GM23338 (cell line): ENCODE results near the gene REEP6. TPM values are rescaled to one million over a fixed set of nuclear protein-coding genes. Genes with fewer than 3 reads are reported as not detected.

Experiments
- ATAC-seq: fragments of 200-7000 bp; cut with Tn5 transposase; 3 replicates; pipeline ENCODE4 v1.9.1; 2020
- DNase-seq: peaks from one replicate; pipeline ENCODE4 v3.0.0-alpha.2; 2015; ENCODE audit warnings: low spot score
- H2AFZ ChIP-seq: fragments of 200-600 bp; sonication (generic); 2 replicates; pipeline ENCODE4 v1.8.0; 2016; ENCODE audit warnings: antibody characterized with exemption, mild to moderate bottlenecking, moderate library complexity
- H3F3A ChIP-seq: fragments of 200-600 bp; sonication (generic); replicated peaks from 2 replicates; pipeline ENCODE4 v1.8.0; 2017; ENCODE audit warnings: antibody characterized with exemption, mixed run types, low read depth
- H3K27ac ChIP-seq: fragments of 200-600 bp; sonication (generic); 2 replicates; pipeline ENCODE4 v1.6.1; 2016; ENCODE audit warnings: low read depth
- H3K27me3 ChIP-seq: fragments of 200-600 bp; sonication (generic); 2 replicates; pipeline ENCODE4 v1.8.0; 2016; ENCODE audit warnings: mild to moderate bottlenecking, mixed run types, moderate library complexity; ENCODE audit not compliant: insufficient read depth
- H3K36me3 ChIP-seq: fragments of 200-600 bp; sonication (generic); 2 replicates; pipeline ENCODE4 v1.8.0; 2016; ENCODE audit warnings: mild to moderate bottlenecking; ENCODE audit not compliant: insufficient read depth
- H3K4me1 ChIP-seq: fragments of 200-600 bp; sonication (generic); 2 replicates; pipeline ENCODE4 v1.8.0; 2016; ENCODE audit warnings: mild to moderate bottlenecking, moderate library complexity; ENCODE audit not compliant: insufficient read depth
- H3K4me2 ChIP-seq: fragments of 200-600 bp; sonication (generic); 2 replicates; pipeline ENCODE4 v1.7.1; 2017; ENCODE audit warnings: mixed run types
- H3K4me3 ChIP-seq: fragments of 200-600 bp; sonication (generic); 2 replicates; pipeline ENCODE4 v1.6.1; 2016; ENCODE audit warnings: mixed run types
- H3K79me2 ChIP-seq: fragments of 200-600 bp; sonication (generic); replicated peaks from 2 replicates; pipeline ENCODE4 v1.8.0; 2017; ENCODE audit warnings: mild to moderate bottlenecking; ENCODE audit not compliant: insufficient read depth
- H3K9me2 ChIP-seq: fragments of 200-600 bp; sonication (generic); 2 replicates; pipeline ENCODE4 v1.8.0; 2017; ENCODE audit not compliant: insufficient read depth
- H4K20me1 ChIP-seq: fragments of 200-600 bp; sonication (generic); replicated peaks from 2 replicates; pipeline ENCODE4 v1.8.0; 2017; ENCODE audit warnings: mild to moderate bottlenecking; ENCODE audit not compliant: insufficient read depth
- H3K27ac Mint-ChIP-seq: 2 replicates; pipeline ENCODE4 v1.8.0; 2020; ENCODE audit warnings: inconsistent platforms, mild to moderate bottlenecking, moderate library complexity, mixed read lengths
- H3K27me3 Mint-ChIP-seq: 3 replicates; pipeline ENCODE4 v1.8.0; 2022; ENCODE audit warnings: low read depth, mild to moderate bottlenecking, moderate library complexity, mixed read lengths, inconsistent platforms; ENCODE audit not compliant: insufficient read depth, poor library complexity
- H3K36me3 Mint-ChIP-seq: 3 replicates; pipeline ENCODE4 v1.8.0; 2021; ENCODE audit warnings: low read depth, mild to moderate bottlenecking, inconsistent platforms, moderate library complexity, mixed read lengths
- H3K4me1 Mint-ChIP-seq: 3 replicates; pipeline ENCODE4 v1.8.0; 2020; ENCODE audit warnings: mild to moderate bottlenecking, inconsistent platforms, mixed read lengths
- H3K4me3 Mint-ChIP-seq: 3 replicates; pipeline ENCODE4 v1.8.0; 2021; ENCODE audit warnings: moderate library complexity, mild to moderate bottlenecking, inconsistent platforms, mixed read lengths
- H3K9me3 Mint-ChIP-seq: 3 replicates; pipeline ENCODE4 v1.8.0; 2020; ENCODE audit warnings: moderate library complexity, mild to moderate bottlenecking, inconsistent platforms, mixed read lengths
- CREB1 ChIP-seq: fragments of 250-450 bp; sonication (Bioruptor Pico); IDR thresholded peaks from 2 replicates; pipeline ENCODE4 v1.5.0; 2020; ENCODE audit warnings: low read depth, mild to moderate bottlenecking, moderate library complexity
- CTCF ChIP-seq, 2 experiments: fragments of 200-600 bp in 1 of 2; sonication (generic) in 1 of 2; conservative IDR thresholded peaks; 2 replicates each; pipeline versions ENCODE4 v1.5.1 to v1.6.1; 2016 to 2017; ENCODE audit warnings: antibody characterized with exemption in 2 of 2, low read depth in 2 of 2, mild to moderate bottlenecking in 2 of 2, moderate library complexity in 1 of 2
- EZH2phosphoT487 ChIP-seq: fragments of 200-600 bp; sonication (generic); IDR thresholded peaks from one replicate; pipeline ENCODE4 v1.8.1; 2018; ENCODE audit warnings: antibody characterized with exemption; ENCODE audit not compliant: unreplicated experiment
- REST ChIP-seq: IDR thresholded peaks from one replicate; pipeline ENCODE4 v1.6.1; 2018; ENCODE audit warnings: antibody characterized with exemption; ENCODE audit not compliant: unreplicated experiment
- STAT1 ChIP-seq: IDR thresholded peaks from one replicate; pipeline ENCODE4 v1.6.1; 2016; ENCODE audit warnings: antibody characterized with exemption; ENCODE audit not compliant: unreplicated experiment
- ZNF114 ChIP-seq: fragments of 250-450 bp; sonication (Bioruptor Pico); IDR thresholded peaks from 2 replicates; pipeline ENCODE4 v1.5.0; 2020; ENCODE audit warnings: mild to moderate bottlenecking, moderate library complexity
- ZNF331 ChIP-seq: fragments of 250-450 bp; sonication (Bioruptor Pico); IDR thresholded peaks from 2 replicates; pipeline ENCODE4 v1.5.0; 2020; ENCODE audit warnings: low read depth, mild to moderate bottlenecking, moderate library complexity
- ZNF462 ChIP-seq: fragments of 250-450 bp; sonication (Bioruptor Pico); IDR thresholded peaks from 2 replicates; pipeline ENCODE4 v1.5.0; 2020; ENCODE audit warnings: mild to moderate bottlenecking, moderate library complexity
- polyA plus RNA-seq: library from polyadenylated mRNA; unstranded; fragments of >200 nt; fragmentation: Nextera tagmentation; extraction: Ambion mirVana; gene quantifications from 2 replicates; pipeline ENCODE4 v1.2.1, GENCODE V29; 2016
- total RNA-seq: library from RNA; depleted of rRNA; stranded (reverse); fragments of >200 nt; shearing (Covaris generic); gene quantifications from 2 replicates; pipeline ENCODE4 v1.2.3, GENCODE V29; 2014

Gene REEP6
- total and polyA plus RNA-seq, 2 experiments from 2014 or later: 15.2 to 20.0 TPM

GRCh38 chr19:1526979-1527649 lies 36.1 kb downstream of the REEP6 start:
- TF ChIP-seq ZNF331 (CRISPR knock-in tag): no peak
- no peak for TF ChIP-seq STAT1
- no peak for TF ChIP-seq EZH2phosphoT487
- TF ChIP-seq CTCF (conservative IDR thresholded peaks at IDR 0.05; ENCODE audit: low read depth in 2 of 2): no peak
- no peak for TF ChIP-seq REST
- no peak for TF ChIP-seq CREB1 (CRISPR knock-in tag)
- TF ChIP-seq ZNF462 (CRISPR knock-in tag): no peak
- TF ChIP-seq ZNF114 (CRISPR knock-in tag): no peak
- ATAC-seq: no peak
- no peak overlapping the region for H3K27ac Mint-ChIP-seq
- peaks cover 3% of the 10 kb centered on the region; the same call in 1 of the 3 replicates for H3K9me3 Mint-ChIP-seq
- no peaks in the 10 kb centered on the region for H3K79me2 ChIP-seq
- no peak overlapping the region for H3K4me3 ChIP-seq
- DNase-seq: no peak
- H3K9me2 ChIP-seq: no peaks in the 10 kb centered on the region
- H3K27me3 Mint-ChIP-seq: peaks cover 38% of the 10 kb centered on the region
- no peak overlapping the region for H3K27ac ChIP-seq
- H3K4me1 Mint-ChIP-seq: peaks cover 6% of the 10 kb centered on the region; the same call in 2 of the 3 replicates
- no peaks in the 10 kb centered on the region for H3K4me1 ChIP-seq
- H3F3A ChIP-seq: 0 out of 2 replicates have a peak, but pooled peaks cover 4% of the 10 kb centered on the region
- no peaks in the 10 kb centered on the region for H3K36me3 ChIP-seq
- H3K4me2 ChIP-seq: no peak overlapping the region
- peaks cover 4% of the 10 kb centered on the region; the same call in 1 of the 3 replicates for H3K36me3 Mint-ChIP-seq
- H3K27me3 ChIP-seq: peaks cover 25% of the 10 kb centered on the region
- no peaks in the 10 kb centered on the region for H4K20me1 ChIP-seq
- H3K4me3 Mint-ChIP-seq: no peak overlapping the region
- no peak overlapping the region for H2AFZ ChIP-seq
